Head of caudate nucleus (tissue), 42 donors: ENCODE data around the gene KDM5B.
"Not testable (repeated sequence)": the region's sequence is repeated elsewhere in the genome, so short reads cannot be mapped to it uniquely, and the experiment has no call there.

Experiments
- DNase-seq, 42 donors: peaks; one replicate each; pipeline versions ENCODE4 v3.0.0 to v3.0.0-alpha.2; 2020 to 2021; ENCODE audit warnings: mixed read lengths in 7 of 42
- intact Hi-C: fragments of 100-400 bp; cut with DNase I; formaldehyde crosslinking; loops from one replicate; pipeline ENCODE4 v1.15.0; 2022

Gene KDM5B

DNA sequence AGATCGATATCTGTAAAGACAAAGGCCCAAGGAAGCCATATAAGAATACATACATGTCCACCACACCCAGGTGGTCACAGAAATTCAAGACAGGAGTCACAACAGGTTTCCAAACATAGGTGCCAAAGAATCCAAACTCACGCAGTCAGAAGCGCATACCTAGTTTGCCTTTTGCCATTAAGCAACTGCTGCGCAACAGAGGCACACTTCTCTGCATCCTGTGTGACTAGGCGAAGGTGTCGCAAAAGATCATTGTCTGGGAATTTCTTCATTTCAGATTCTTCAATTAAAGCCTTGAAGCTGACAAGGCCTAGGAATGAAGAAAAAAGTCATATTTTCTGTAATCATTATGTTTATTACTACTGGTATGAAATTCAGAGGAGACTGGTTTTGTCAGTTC is 65.7 kb downstream of the KDM5B start:
- DNase-seq: no peak
- intact Hi-C loops: no loop called here

GRCh38 chr1:202733251-202733650 is 75.0 kb downstream of the KDM5B start:
- intact Hi-C loops: no loop called here
- no peak for DNase-seq

GRCh38 chr1:202728951-202729350 is 79.3 kb downstream of the KDM5B start:
- no peak for DNase-seq
- intact Hi-C loops: loop anchor here (10.0 kb wide), 1 partner anchor 544 kb away; no protein-coding TSS in a partner anchor

DNA sequence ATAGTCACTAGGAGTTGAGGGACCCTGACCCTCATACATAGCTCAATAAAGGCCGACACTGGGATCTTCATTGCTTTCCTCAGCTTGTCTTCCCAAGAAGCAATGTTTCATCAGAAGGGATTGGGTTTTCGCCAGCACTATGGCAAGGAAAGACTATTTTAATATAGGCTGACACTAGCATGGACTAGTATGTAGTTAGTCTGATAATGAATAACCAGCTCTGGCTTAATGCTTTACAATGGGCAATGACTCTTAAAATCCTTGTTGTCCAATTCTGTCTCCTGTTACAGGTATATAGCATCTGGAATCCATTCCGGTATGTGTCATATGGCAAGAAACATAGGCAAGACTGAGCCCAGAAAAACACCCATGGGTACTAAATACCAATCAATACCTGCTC is 82.7 kb downstream of the KDM5B start:
- no peak for DNase-seq
- intact Hi-C loops: loop anchor here (10.0 kb wide), 1 partner anchor 541 kb away; no protein-coding TSS in a partner anchor

- no peak for DNase-seq
- intact Hi-C loops: loop anchor here (10.0 kb wide), 1 partner anchor 539 kb away; no protein-coding TSS in a partner anchor
Observed at GRCh38 chr1:202723708-202724107, 84.5 kb downstream of the KDM5B start.

GRCh38 chr1:202723046-202723445 is 85.2 kb downstream of the KDM5B start:
- not testable (repeated sequence) for DNase-seq
- intact Hi-C loops: loop anchor here (10.0 kb wide), 1 partner anchor 538 kb away; no protein-coding TSS in a partner anchor

- intact Hi-C loops: no loop called here
- DNase-seq: no peak
Observed at GRCh38 chr1:202716654-202717053, 91.6 kb downstream of the KDM5B start.

DNA sequence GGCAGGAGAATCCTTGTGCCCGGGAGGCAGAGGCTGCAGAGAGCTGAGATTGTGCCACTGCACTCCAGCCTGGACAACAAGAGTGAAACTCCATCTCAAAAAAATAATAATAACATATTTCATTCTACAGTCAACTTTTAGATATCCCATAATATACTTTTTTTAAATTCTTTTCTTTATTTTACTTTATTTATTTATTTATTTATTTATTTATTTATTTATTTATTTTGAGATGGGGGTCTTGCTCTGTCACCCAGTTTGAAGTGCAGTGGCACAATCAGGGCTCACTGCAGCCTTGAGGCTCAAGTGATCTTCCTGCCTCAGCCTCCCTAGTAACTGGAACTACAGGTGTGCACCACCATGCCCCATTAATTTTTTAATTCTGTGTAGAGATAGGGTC is 94.0 kb downstream of the KDM5B start:
- DNase-seq, intact Hi-C loops: not testable (repeated sequence)

- no peak for DNase-seq
- intact Hi-C loops: no loop called here
Observed at GRCh38 chr1:202713110-202713509, 95.1 kb downstream of the KDM5B start.

- DNase-seq: peak in 2 of 42 donors; percentile 33 to 34
- intact Hi-C loops: no loop called here
Observed at GRCh38 chr1:202711949-202712635, 96.1 kb downstream of the KDM5B start.

GRCh38 chr1:202710070-202711045 is 97.9 kb downstream of the KDM5B start, which contains the start of gene SYT2:
SYT2 (minus strand) TSS chr1:202710454; CDS start chr1:202605772, 104,682 bp downstream.
- peak in 39 of 42 donors; percentile 17 to 81 (median 56) for DNase-seq
- intact Hi-C loops: no loop called here

GRCh38 chr1:202709276-202710041 is 98.8 kb downstream of the KDM5B start:
- no peak for DNase-seq
- intact Hi-C loops: loop anchor here (10.0 kb wide), 1 partner anchor 65 kb away; no protein-coding TSS in a partner anchor

GRCh38 chr1:202708456-202709275 is 99.6 kb downstream of the KDM5B start:
- intact Hi-C loops: loop anchor here (10.0 kb wide), 1 partner anchor 64 kb away; no protein-coding TSS in a partner anchor
- no peak for DNase-seq

- DNase-seq: no peak
- intact Hi-C loops: loop anchor here (10.0 kb wide), 1 partner anchor 62 kb away; no protein-coding TSS in a partner anchor
Observed at GRCh38 chr1:202706851-202707250, 101.4 kb downstream of the KDM5B start.

GRCh38 chr1:202704601-202705000 is 103.6 kb downstream of the KDM5B start:
- intact Hi-C loops: loop anchor here (10.0 kb wide), 1 partner anchor 60 kb away; no protein-coding TSS in a partner anchor
- DNase-seq: no peak

- intact Hi-C loops: loop anchor here (10.0 kb wide), 1 partner anchor 58 kb away; no protein-coding TSS in a partner anchor
- DNase-seq: peak in 8 of 42 donors; percentile 23 to 70 (median 42)
Observed at GRCh38 chr1:202703191-202703590, 105.0 kb downstream of the KDM5B start.

- intact Hi-C loops: loop anchor here (10.0 kb wide), 1 partner anchor 57 kb away; no protein-coding TSS in a partner anchor
- DNase-seq: peak in 36 of 42 donors; percentile 7 to 81 (median 48)
Observed at GRCh38 chr1:202702088-202702487, 106.1 kb downstream of the KDM5B start.

GRCh38 chr1:202701200-202701599 is 107.0 kb downstream of the KDM5B start:
- DNase-seq: no peak
- intact Hi-C loops: loop anchor here (10.0 kb wide), 1 partner anchor 56 kb away; no protein-coding TSS in a partner anchor
